NCI-H128 (cell line): Measurements from ENCODE around the gene PTPRM.
"Not testable (repeated sequence)": the region's sequence is repeated elsewhere in the genome, so short reads cannot be mapped to it uniquely, and the experiment has no call there.

ENCODE experiments used
- DNase-seq: peaks from one replicate; lab custom pipeline; 2025; ENCODE audit not compliant: unreplicated experiment; lab: John Stamatoyannopoulos, UW

PTPRM gene

GRCh38 chr18:8036551-8036950 is 469.4 kb downstream of the PTPRM start:
- no peak for DNase-seq

GRCh38 chr18:8037296-8037695 is 470.2 kb downstream of the PTPRM start:
- DNase-seq: no peak

GRCh38 chr18:8040021-8040420 is 472.9 kb downstream of the PTPRM start:
- DNase-seq: no peak

GRCh38 chr18:8041526-8042111 is 474.5 kb downstream of the PTPRM start:
- DNase-seq: no peak

GRCh38 chr18:8044004-8044403 is 476.9 kb downstream of the PTPRM start:
- no peak for DNase-seq

- DNase-seq: no peak
Measured at GRCh38 chr18:8045160-8045883, 478.2 kb downstream of the PTPRM start.

- no peak for DNase-seq
Measured at GRCh38 chr18:8045884-8046281, 478.8 kb downstream of the PTPRM start.

- DNase-seq: no peak
Measured at GRCh38 chr18:8046441-8046840, 479.3 kb downstream of the PTPRM start.

GRCh38 chr18:8049147-8049546 is 482.0 kb downstream of the PTPRM start:
- DNase-seq: no peak

- DNase-seq: no peak
Measured at GRCh38 chr18:8050616-8051329, 483.7 kb downstream of the PTPRM start.

- no peak for DNase-seq
Measured at GRCh38 chr18:8051453-8051852, 484.3 kb downstream of the PTPRM start.

GRCh38 chr18:8052237-8052701 is 485.2 kb downstream of the PTPRM start:
- DNase-seq: no peak

- DNase-seq: no peak
Measured at GRCh38 chr18:8056723-8057122, 489.6 kb downstream of the PTPRM start.

- not testable (repeated sequence) for DNase-seq
Measured at GRCh38 chr18:8063152-8063551, 496.0 kb downstream of the PTPRM start.

GRCh38 chr18:8063733-8064132 is 496.6 kb downstream of the PTPRM start:
- DNase-seq: no peak

GRCh38 chr18:8065284-8065683 is 498.2 kb downstream of the PTPRM start:
- no peak for DNase-seq

- no peak for DNase-seq
Measured at GRCh38 chr18:8065773-8066172, 498.7 kb downstream of the PTPRM start.

GRCh38 chr18:8069708-8070107 is 502.6 kb downstream of the PTPRM start:
- no peak for DNase-seq

- DNase-seq: no peak
Measured at GRCh38 chr18:8073167-8073566, 506.1 kb downstream of the PTPRM start.

- no peak for DNase-seq
Measured at GRCh38 chr18:8080092-8080491, 513.0 kb downstream of the PTPRM start.

GRCh38 chr18:8081267-8081666 is 514.2 kb downstream of the PTPRM start:
- DNase-seq: no peak
